NB4 (cell line): ENCODE data around the gene GUF1.

ENCODE experiments used
- CTCF ChIP-seq: IDR thresholded peaks from one replicate; pipeline ENCODE4 v1.5.1; 2012; ENCODE audit warnings: low read depth, low read length
- MAX ChIP-seq: IDR thresholded peaks from 2 replicates; pipeline ENCODE4 v1.6.1; 2011; ENCODE audit warnings: low read depth, low read length
- MYC ChIP-seq: IDR thresholded peaks from 2 replicates; pipeline ENCODE4 v1.6.1; 2011; ENCODE audit warnings: low read depth, low read length
- POLR2A ChIP-seq: IDR thresholded peaks from 2 replicates; pipeline ENCODE4 v1.6.1; 2011; ENCODE audit warnings: mild to moderate bottlenecking; ENCODE audit not compliant: insufficient read length; ENCODE audit errors: extremely low read depth

GRCh38 chr4:44725726-44726037 is 47.5 kb downstream of the GUF1 start:
- no peak for TF ChIP-seq MYC
- TF ChIP-seq POLR2A, result no peak
- no peak for TF ChIP-seq CTCF
- no peak for TF ChIP-seq MAX
